GM12892 (cell line): ENCODE results near the gene SCAPER.

Experiments used
- POLR2A ChIP-seq: IDR thresholded peaks from 2 replicates; pipeline ENCODE4 v1.6.1; 2011; ENCODE audit warnings: low read depth, low read length, control low read depth
- POLR2AphosphoS5 ChIP-seq: IDR thresholded peaks from 2 replicates; pipeline ENCODE4 v1.6.1; 2011; ENCODE audit warnings: low read depth, low read length, control low read depth
- TAF1 ChIP-seq: IDR thresholded peaks from 2 replicates; pipeline ENCODE4 v1.6.1; 2011; ENCODE audit warnings: low read depth, mild to moderate bottlenecking, control low read depth, low read length, borderline replicate concordance

- no peak for TF ChIP-seq POLR2A
- TF ChIP-seq POLR2AphosphoS5, result no peak
- TF ChIP-seq TAF1, result no peak
These were observed 465.6 kb downstream of the SCAPER start for GRCh38 chr15:76439542-76439941.
